Spleen (tissue), 11 donors: ENCODE results near the gene RNF7. TPM values are rescaled to one million over a fixed set of nuclear protein-coding genes. Genes with fewer than 3 reads are reported as not detected.
A peak's percentile ranks its signal among the peaks of the same experiment; 100 is the strongest.
"Not testable (repeated sequence)": the region's sequence is repeated elsewhere in the genome, so short reads cannot be mapped to it uniquely, and the experiment has no call there.

ENCODE experiments used
- DNase-seq: peaks from one replicate; pipeline ENCODE4 v3.0.0-alpha.2; 2020
- H3K27ac ChIP-seq, 8 donors: fragments of 200-600 bp; sonication (generic) in 7 of 8; 1 replicate in 4 of 8; 2 replicates in 4 of 8; pipeline versions ENCODE4 v1.5.0 to v1.8.0; 2016 to 2021; ENCODE audit warnings: inconsistent platforms in 4 of 8, mild to moderate bottlenecking in 4 of 8, moderate library complexity in 1 of 8
- H3K27me3 ChIP-seq, 7 donors: fragments of 200-600 bp; sonication (generic) in 6 of 7; replicated peaks in 1 of 7; 1 replicate in 4 of 7; 2 replicates in 3 of 7; pipeline versions ENCODE4 v1.5.0 to v1.8.0; 2016 to 2021; ENCODE audit warnings: inconsistent platforms in 3 of 7, mild to moderate bottlenecking in 1 of 7
- H3K36me3 ChIP-seq, 6 donors: fragments of 200-600 bp; sonication (generic) in 5 of 6; 1 replicate in 4 of 6; 2 replicates in 2 of 6; pipeline versions ENCODE4 v1.5.0 to v1.8.0; 2016 to 2021; ENCODE audit warnings: inconsistent platforms in 2 of 6
- H3K4me1 ChIP-seq, 6 donors: fragments of 200-600 bp; sonication (generic) in 5 of 6; 1 replicate in 3 of 6; 2 replicates in 3 of 6; pipeline versions ENCODE4 v1.5.0 to v1.8.0; 2016 to 2021; ENCODE audit warnings: inconsistent platforms in 3 of 6
- H3K4me3 ChIP-seq, 8 donors: fragments of 200-600 bp; sonication (generic) in 7 of 8; 1 replicate in 4 of 8; 2 replicates in 4 of 8; pipeline versions ENCODE4 v1.5.0 to v1.8.0; 2016 to 2021; ENCODE audit warnings: inconsistent platforms in 4 of 8, mild to moderate bottlenecking in 4 of 8, moderate library complexity in 2 of 8
- H3K9me3 ChIP-seq, 8 donors: fragments of 200-600 bp; sonication (generic) in 7 of 8; 1 replicate in 4 of 8; 2 replicates in 4 of 8; pipeline versions ENCODE4 v1.5.0 to v1.8.0; 2016 to 2021; ENCODE audit warnings: inconsistent platforms in 4 of 8
- CTCF ChIP-seq, 11 experiments: fragments of 200-600 bp in 7 of 11; fragments of 450-650 bp in 4 of 11; sonication (generic) in 4 of 11; IDR thresholded peaks in 8 of 11; conservative IDR thresholded peaks in 3 of 11; 1 replicate in 7 of 11; 2 replicates in 4 of 11; pipeline versions ENCODE4 v1.4.0 to v1.8.0; 2016 to 2021; ENCODE audit warnings: antibody characterized with exemption in 11 of 11, inconsistent platforms in 4 of 11, mild to moderate bottlenecking in 1 of 11
- POLR2A ChIP-seq, 3 donors: fragments of 450-650 bp; IDR thresholded peaks; one replicate each; pipeline ENCODE4 v1.5.1; 2017; ENCODE audit warnings: antibody characterized with exemption in 3 of 3, mild to moderate bottlenecking in 1 of 3
- POLR2AphosphoS5 ChIP-seq, 3 donors: sonication (generic); formaldehyde crosslinking; IDR thresholded peaks; one replicate each; pipeline ENCODE4 v1.5.1; 2017; ENCODE audit warnings: antibody characterized with exemption in 3 of 3
- WGBS, 5 donors: extraction: QIAGEN DNeasy Blood & Tissue Kit in 3 of 5; methylation state at CpG; one replicate each; pipeline versions ENCODE4 v1.1.5 to v1.1.7; 2013 to 2018; 5-methylcytosine and 5-hydroxymethylcytosine counted together
- intact Hi-C: fragments of 100-400 bp; cut with DNase I; formaldehyde crosslinking; loops from one replicate; pipeline ENCODE4 v1.15.0; 2023; ENCODE audit warnings: low total_unique reads
- polyA plus RNA-seq, 3 donors: library from polyadenylated mRNA; stranded (reverse); fragments of 200-250 nt; gene quantifications; one replicate each; pipeline ENCODE4 v1.2.1, GENCODE V29; 2013
- total RNA-seq, 7 donors: library from RNA; depleted of rRNA in 3 of 7; stranded (reverse); fragments of >200 nt in 3 of 7; fragmentation: NEBNext Ultra II Directional in 4 of 7; extraction: Animal tissue kit (Norgen Biotek cat#: 25700) in 4 of 7; gene quantifications; one replicate each; pipeline versions ENCODE4 v1.1.0 to v1.2.1, GENCODE V29; 2016 to 2021
- donor health status: healthy with polysubstance abuse.
- donor health status: DM: no; HTN: no; CAD: no; lungs with moderate emphysema.
- donor health status: DM: no; HTN: no; CAD: no.
- donor health status: Bipolar disorder and iron deficiency.
- donor health status: healthy.
- donor health status: DM: no; HTN: no; CAD: no.
- donor health status: DM: yes; HTN: yes; CAD: no.

Gene RNF7
- total and polyA plus RNA-seq, 10 donors = 42.5 to 117 (median 61.6) TPM

GRCh38 chr3:141746962-141747361, 8.9 kb downstream of the RNF7 start:
- intact Hi-C loops = no loop called here
- Histone ChIP-seq H3K4me1 (peaks cover 0 to 27% (median 14%) of the 10 kb centered on the region in 6 donors), H3K27ac (no peak overlapping the region), H3K4me3 (no peak overlapping the region), H3K27me3 (no peaks in the 10 kb centered on the region), H3K9me3 (no peaks in the 10 kb centered on the region), H3K36me3 (peaks cover 0 to 97% (median 46%) of the 10 kb centered on the region in 6 donors)
- DNase-seq = no peak
- peak in 1 of 3 donors; percentile 8 for TF ChIP-seq POLR2AphosphoS5 (IDR thresholded peaks at IDR 0.05)
- TF ChIP-seq POLR2A (IDR thresholded peaks at IDR 0.05) = no peak
- TF ChIP-seq CTCF (IDR thresholded peaks at IDR 0.05 in 8 of 11, conservative IDR thresholded peaks at IDR 0.05 in 3 of 11) = no peak
- WGBS, 5 donors = 91 to 99% (median 94%) methylated on average over 4 of the region's 4 CpGs

- intact Hi-C loops = no loop called here
- Histone ChIP-seq H3K4me1 (no peaks in the 10 kb centered on the region), H3K4me3 (no peak overlapping the region), H3K9me3 (no peaks in the 10 kb centered on the region), H3K36me3 (peaks cover 0 to 39% (median 5%) of the 10 kb centered on the region in 6 donors), H3K27ac (no peak overlapping the region), H3K27me3 (no peaks in the 10 kb centered on the region)
- TF ChIP-seq POLR2AphosphoS5 (IDR thresholded peaks at IDR 0.05) = peak in 1 of 3 donors; percentile 11
- TF ChIP-seq POLR2A (IDR thresholded peaks at IDR 0.05) = no peak
- no peak for TF ChIP-seq CTCF (IDR thresholded peaks at IDR 0.05 in 8 of 11, conservative IDR thresholded peaks at IDR 0.05 in 3 of 11)
- 94 to 98% (median 96%) methylated on average over 3 of the region's 3 CpGs for WGBS, 5 donors
- no peak for DNase-seq
Observed at GRCh38 chr3:141753399-141753798, 15.3 kb downstream of the RNF7 start.

- TF ChIP-seq POLR2A (IDR thresholded peaks at IDR 0.05) = no peak
- TF ChIP-seq CTCF (IDR thresholded peaks at IDR 0.05 in 8 of 11, conservative IDR thresholded peaks at IDR 0.05 in 3 of 11) = no peak
- TF ChIP-seq POLR2AphosphoS5 (IDR thresholded peaks at IDR 0.05) = no peak
- H3K27ac ChIP-seq = no peak overlapping the region
- H3K36me3 ChIP-seq = peaks cover 0 to 33% (median 4%) of the 10 kb centered on the region in 6 donors
- H3K9me3 ChIP-seq = no peaks in the 10 kb centered on the region
- H3K4me3 ChIP-seq = no peak overlapping the region
- WGBS, 5 donors = 80 to 100% (median 90%) methylated on average over 1 of the region's 1 CpG
- H3K4me1 ChIP-seq = no peaks in the 10 kb centered on the region
- no peak for DNase-seq
- no peaks in the 10 kb centered on the region for H3K27me3 ChIP-seq
- intact Hi-C loops = no loop called here
Observed at GRCh38 chr3:141754032-141754431, 15.9 kb downstream of the RNF7 start.

GRCh38 chr3:141762552-141762951, 24.5 kb downstream of the RNF7 start:
- H3K4me1 ChIP-seq, intact Hi-C loops, H3K27me3 ChIP-seq, H3K36me3 ChIP-seq, H3K4me3 ChIP-seq, H3K9me3 ChIP-seq, DNase-seq, H3K27ac ChIP-seq: not testable (repeated sequence)
- WGBS, 5 donors = 92 to 96% (median 94%) methylated on average over 15 to 17 of the region's 19 CpGs
